ENCODE data around the gene AFAP1. TPM values are rescaled to one million over a fixed set of nuclear protein-coding genes. Genes with fewer than 3 reads are reported as not detected.

AFAP1 gene
- total RNA-seq, 2 donors from 2014 or later, result 29.7 to 43.9 TPM

DNA sequence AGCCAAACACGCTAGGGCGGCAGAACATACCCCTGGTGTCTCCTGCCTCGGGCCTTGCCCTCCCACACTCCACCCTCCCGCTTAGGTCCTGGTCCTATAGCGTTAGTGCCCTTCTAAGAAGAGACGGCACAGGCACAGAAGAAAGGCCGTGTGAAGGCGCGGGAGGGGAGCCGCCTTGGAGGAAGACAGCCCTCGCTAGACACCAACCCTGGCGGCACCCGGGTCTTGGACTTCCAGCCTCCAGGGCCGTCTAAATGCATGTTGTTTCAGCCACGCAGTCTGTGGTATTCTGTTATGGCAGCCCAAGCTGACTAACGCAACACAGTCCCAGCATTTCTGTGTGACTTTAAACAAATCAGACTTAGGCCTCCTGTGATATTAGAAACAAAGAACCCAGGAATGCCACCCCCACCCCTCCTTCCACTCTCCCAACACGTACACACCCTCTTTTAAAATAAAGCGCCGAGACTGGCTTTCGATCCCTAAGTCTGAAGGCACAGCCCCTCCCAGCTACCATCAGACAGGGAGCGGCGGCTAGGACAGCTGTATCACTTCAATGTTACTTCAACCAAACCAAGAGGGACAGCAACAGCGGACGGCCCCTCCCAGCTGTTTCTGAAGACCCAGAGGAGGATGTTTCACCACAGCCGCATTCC is 128.0 kb downstream of the AFAP1 start:
- no peak overlapping the region for H3K4me3 ChIP-seq
- peaks cover 4% of the 10 kb centered on the region for H3K36me3 ChIP-seq
- H3K9ac ChIP-seq (ENCODE audit: low read depth in 2 of 2, low read length in 2 of 2), result peak overlapping the region in 1 of 2 donors; percentile 1
- peak; percentile 72 for DNase-seq
- H3K27ac ChIP-seq, result peak overlapping the region; percentile 66
- no peaks in the 10 kb centered on the region for H3K27me3 ChIP-seq
- no peaks in the 10 kb centered on the region for H3K4me1 ChIP-seq
- TF ChIP-seq, protein P1, sequence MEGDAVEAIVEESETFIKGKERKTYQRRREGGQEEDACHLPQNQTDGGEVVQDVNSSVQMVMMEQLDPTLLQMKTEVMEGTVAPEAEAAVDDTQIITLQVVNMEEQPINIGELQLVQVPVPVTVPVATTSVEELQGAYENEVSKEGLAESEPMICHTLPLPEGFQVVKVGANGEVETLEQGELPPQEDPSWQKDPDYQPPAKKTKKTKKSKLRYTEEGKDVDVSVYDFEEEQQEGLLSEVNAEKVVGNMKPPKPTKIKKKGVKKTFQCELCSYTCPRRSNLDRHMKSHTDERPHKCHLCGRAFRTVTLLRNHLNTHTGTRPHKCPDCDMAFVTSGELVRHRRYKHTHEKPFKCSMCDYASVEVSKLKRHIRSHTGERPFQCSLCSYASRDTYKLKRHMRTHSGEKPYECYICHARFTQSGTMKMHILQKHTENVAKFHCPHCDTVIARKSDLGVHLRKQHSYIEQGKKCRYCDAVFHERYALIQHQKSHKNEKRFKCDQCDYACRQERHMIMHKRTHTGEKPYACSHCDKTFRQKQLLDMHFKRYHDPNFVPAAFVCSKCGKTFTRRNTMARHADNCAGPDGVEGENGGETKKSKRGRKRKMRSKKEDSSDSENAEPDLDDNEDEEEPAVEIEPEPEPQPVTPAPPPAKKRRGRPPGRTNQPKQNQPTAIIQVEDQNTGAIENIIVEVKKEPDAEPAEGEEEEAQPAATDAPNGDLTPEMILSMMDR (IDR thresholded peaks at IDR 0.05), result no peak
- H3K9me3 ChIP-seq, result no peaks in the 10 kb centered on the region
- intact Hi-C loops (cut with DNase I), result no loop called here

DNA sequence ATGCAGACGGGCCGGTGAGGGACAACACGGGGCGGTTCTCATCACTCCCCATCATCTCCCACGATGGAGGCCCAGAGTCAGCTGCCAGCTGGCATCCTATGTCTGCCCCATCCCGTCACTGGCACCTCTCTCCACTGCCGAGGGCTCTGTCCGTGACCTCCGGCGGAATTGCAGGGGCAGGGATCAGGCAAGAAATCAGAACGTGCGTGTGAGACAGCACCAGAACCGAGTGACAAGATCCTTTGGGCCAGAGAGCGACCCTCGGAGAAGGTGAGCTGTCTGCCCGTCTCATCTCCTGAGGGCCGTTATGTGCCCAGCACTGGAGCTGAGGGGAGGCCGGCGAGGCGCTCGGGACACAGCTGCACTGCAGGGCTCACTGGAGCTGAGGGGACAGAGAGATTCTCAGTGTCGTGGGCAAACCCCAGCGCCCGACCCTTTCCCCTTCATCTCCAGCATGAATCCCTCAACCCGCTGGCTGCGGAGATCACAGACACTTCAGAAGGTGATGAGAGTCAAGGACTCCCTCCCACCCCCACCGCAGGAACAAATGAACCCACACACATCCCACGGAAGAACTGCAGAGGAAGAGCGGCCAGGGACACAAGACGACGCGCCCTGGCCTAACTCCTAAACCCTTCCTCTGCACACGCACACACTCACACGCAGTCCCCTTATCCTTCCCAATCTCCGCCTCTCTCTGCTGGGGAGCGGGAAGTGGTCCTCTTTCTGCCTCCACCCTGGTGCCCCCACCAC is 128.7 kb downstream of the AFAP1 start:
- Histone ChIP-seq H3K4me3 (no peak overlapping the region), H3K36me3 (peaks cover 4% of the 10 kb centered on the region)
- DNase-seq, result no peak

GRCh38 chr4:7808752-7809151 is 130.9 kb downstream of the AFAP1 start:
- H3K4me3 ChIP-seq, result no peak overlapping the region
- intact Hi-C loops (cut with DNase I), result no loop called here
- no peaks in the 10 kb centered on the region for H3K27me3 ChIP-seq
- no peak for DNase-seq
- TF ChIP-seq, protein P1 (IDR thresholded peaks at IDR 0.05), result no peak
- no peak overlapping the region for H3K9ac ChIP-seq (ENCODE audit: low read depth in 2 of 2, low read length in 2 of 2)
- no peak overlapping the region for H3K27ac ChIP-seq
- H3K36me3 ChIP-seq, result peaks cover 4% of the 10 kb centered on the region
- no peaks in the 10 kb centered on the region for H3K4me1 ChIP-seq
- no peaks in the 10 kb centered on the region for H3K9me3 ChIP-seq

More for the DNA sequence above, 128.7 kb downstream of the AFAP1 start:
- peak overlapping the region; percentile 66 for H3K27ac ChIP-seq
- H3K27me3 ChIP-seq, result no peaks in the 10 kb centered on the region
- peak overlapping the region in 1 of 2 donors; percentile 36 for H3K9ac ChIP-seq (ENCODE audit: low read depth in 2 of 2, low read length in 2 of 2)
- TF ChIP-seq, protein P1 (IDR thresholded peaks at IDR 0.05), result no peak
- no peaks in the 10 kb centered on the region for H3K9me3 ChIP-seq
- intact Hi-C loops (cut with DNase I), result no loop called here
- H3K4me1 ChIP-seq, result no peaks in the 10 kb centered on the region

GRCh38 chr4:7808181-7808580 is 131.5 kb downstream of the AFAP1 start:
- TF ChIP-seq, protein P1 (IDR thresholded peaks at IDR 0.05), result no peak
- intact Hi-C loops (cut with DNase I), result no loop called here
- no peaks in the 10 kb centered on the region for H3K27me3 ChIP-seq
- no peaks in the 10 kb centered on the region for H3K9me3 ChIP-seq
- no peak overlapping the region for H3K4me3 ChIP-seq
- DNase-seq, result no peak
- H3K4me1 ChIP-seq, result no peaks in the 10 kb centered on the region
- H3K36me3 ChIP-seq, result peaks cover 4% of the 10 kb centered on the region
- H3K9ac ChIP-seq (ENCODE audit: low read depth in 2 of 2, low read length in 2 of 2), result no peak overlapping the region
- no peak overlapping the region for H3K27ac ChIP-seq

DNA sequence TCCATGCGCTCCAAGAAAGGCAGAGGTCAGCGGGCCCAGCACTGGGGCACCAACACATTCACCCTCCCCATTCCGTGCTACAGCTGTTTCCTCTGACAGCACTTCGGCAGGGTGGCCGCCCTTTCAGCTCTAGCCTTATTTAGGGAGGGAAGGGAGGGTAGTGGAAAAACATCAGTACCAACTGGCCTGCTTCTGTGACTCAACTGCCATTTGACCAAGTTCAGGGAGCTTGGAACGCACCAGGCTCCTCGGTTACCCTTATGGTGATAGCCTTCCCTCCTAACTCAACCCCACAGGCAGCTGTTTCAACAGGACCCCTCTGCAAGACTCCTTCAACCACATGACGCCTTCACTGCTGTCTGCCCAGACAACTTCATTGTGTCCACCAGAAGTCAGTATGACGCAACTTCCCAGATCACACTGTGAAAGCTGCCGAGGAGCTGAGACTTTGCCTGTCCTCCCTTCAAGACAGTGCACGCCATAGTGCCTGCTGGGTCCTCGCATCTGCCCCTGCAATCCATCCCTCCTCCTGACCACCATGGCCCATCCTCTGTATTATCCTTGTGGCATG is 132.2 kb downstream of the AFAP1 start:
- H3K9ac ChIP-seq (ENCODE audit: low read depth in 2 of 2, low read length in 2 of 2), result no peak overlapping the region
- no peaks in the 10 kb centered on the region for H3K27me3 ChIP-seq
- no peak overlapping the region for H3K4me3 ChIP-seq
- no peaks in the 10 kb centered on the region for H3K9me3 ChIP-seq
- intact Hi-C loops (cut with DNase I), result no loop called here
- H3K4me1 ChIP-seq, result no peaks in the 10 kb centered on the region
- DNase-seq, result no peak
- TF ChIP-seq, protein P1 (IDR thresholded peaks at IDR 0.05), result no peak
- peaks cover 4% of the 10 kb centered on the region for H3K36me3 ChIP-seq
- peak overlapping the region; percentile 37 for H3K27ac ChIP-seq

All from colonic mucosa (tissue), 4 donors.